Stimulated activated CD4-positive, alpha-beta T cell treated with anti-CD3 and anti-CD28 coated beads, Interleukin-4, amount 100 ng/mL, for 1 hour (primary cell): ENCODE measurements around the gene CNTNAP1.

Source experiments
- DNase-seq: peaks from one replicate; pipeline ENCODE4 v3.0.0-alpha.2; 2020

Gene CNTNAP1

GRCh38 chr17:42743595-42744282 lies 61.4 kb downstream of the CNTNAP1 start:
- DNase-seq: no peak

GRCh38 chr17:42744283-42744805 lies 62.0 kb downstream of the CNTNAP1 start:
- peak; percentile 79 for DNase-seq

- peak; percentile 90 for DNase-seq
These were observed 62.7 kb downstream of the CNTNAP1 start, which contains the start of gene EZH1 for GRCh38 chr17:42744806-42745617. Gene EZH1, minus strand, starts transcription at chr17:42745040. Its CDS starts 16,099 bp downstream, at chr17:42728941.

- no peak for DNase-seq
These were observed 66.0 kb downstream of the CNTNAP1 start for GRCh38 chr17:42748202-42748907.

GRCh38 chr17:42748908-42749798 lies 66.8 kb downstream of the CNTNAP1 start:
- DNase-seq: no peak
